Activated T-cell treated with anti-CD3 and anti-CD28 coated beads for 48 hours (primary cell): ENCODE measurements around the gene ATP2B2.

ENCODE experiments used
- DNase-seq: peaks from one replicate; pipeline ENCODE4 v3.0.0-alpha.2; 2020; ENCODE audit warnings: low read depth

Gene ATP2B2

GRCh38 chr3:10294030-10294586 is 211.3 kb downstream of the ATP2B2 start:
- no peak for DNase-seq

- no peak for DNase-seq
Measured at GRCh38 chr3:10292505-10293419, 212.6 kb downstream of the ATP2B2 start, which contains the start of gene GHRL. TSS of gene GHRL (minus strand) at chr3:10292947. CDS start at chr3:10290180, 2,767 bp downstream.

DNA sequence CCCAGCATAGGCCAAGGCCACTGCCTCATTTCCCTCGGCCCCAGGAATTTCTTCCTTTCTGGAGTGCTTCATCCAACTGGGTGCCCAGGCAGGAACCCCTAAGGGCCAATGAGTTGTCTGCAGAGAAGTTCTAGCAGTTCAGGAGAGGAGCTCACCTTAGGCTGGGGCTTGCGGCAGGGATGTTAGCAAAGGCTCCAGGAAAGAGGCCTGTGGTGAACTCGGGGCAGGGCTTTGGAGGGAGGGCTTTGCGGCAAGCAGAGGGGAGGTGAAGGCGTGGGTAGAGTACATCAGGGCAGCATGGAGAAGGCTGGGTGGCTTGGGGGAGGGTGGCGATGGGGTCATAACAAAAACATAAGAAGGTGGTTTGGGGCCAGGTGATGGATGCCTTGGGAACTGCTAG is 213.7 kb downstream of the ATP2B2 start:
- no peak for DNase-seq

DNA sequence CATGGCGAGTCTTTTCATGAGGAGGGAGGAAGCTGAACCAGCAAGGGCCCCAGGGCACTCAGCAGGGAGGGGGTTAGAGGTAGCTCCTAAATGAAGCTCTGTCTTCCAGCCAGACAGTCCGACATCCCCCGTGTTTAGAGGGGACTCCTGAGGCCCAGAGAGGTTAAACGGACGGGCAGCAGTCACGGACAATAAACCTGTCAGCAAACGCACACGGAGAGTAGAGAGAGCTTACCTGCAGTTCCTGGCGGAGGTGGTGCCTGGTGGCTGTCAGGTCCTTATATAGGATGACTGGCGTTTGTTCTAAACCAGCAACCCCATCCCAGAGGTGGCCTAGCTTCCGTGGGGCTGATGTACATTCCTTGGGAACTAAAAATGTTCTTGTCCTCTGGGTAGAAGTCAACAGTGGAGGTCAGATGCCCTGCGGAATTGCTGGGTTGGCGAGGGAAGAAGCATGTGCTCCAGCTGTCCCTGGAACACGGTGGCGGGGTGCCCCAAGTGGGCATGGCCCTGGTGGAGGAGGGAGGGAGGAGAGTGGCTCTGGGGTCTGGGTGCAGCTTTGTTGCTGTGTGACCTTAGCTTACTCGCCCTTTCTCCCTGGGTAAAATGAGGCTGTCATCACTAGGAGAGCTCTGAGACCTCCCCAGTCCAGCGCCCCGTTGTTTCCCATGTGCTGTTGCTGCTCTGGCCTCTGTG is 214.8 kb downstream of the ATP2B2 start:
- no peak for DNase-seq

- DNase-seq, result no peak
Measured at GRCh38 chr3:10289787-10290355, 215.5 kb downstream of the ATP2B2 start.

DNA sequence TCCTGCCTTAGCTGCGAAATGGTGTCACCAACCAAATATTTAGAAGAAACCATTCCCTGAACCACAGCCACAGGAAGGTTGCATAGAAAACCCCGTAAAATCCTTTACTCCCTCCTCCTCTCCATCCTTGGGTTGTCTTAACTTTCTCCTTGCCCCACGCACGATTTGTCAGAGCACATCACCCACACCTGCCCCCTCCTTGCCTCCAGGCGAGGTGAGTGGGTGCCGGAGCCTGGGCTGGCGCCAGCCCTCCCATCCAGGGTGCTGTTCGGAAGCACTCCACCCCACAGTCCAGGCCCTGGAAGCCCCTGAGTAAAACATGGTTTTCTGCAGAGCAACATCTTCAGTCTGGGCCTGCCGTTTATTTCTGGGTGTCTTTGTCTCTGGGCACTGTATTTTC is 216.3 kb downstream of the ATP2B2 start:
- no peak for DNase-seq

GRCh38 chr3:10288575-10288960 is 216.8 kb downstream of the ATP2B2 start:
- DNase-seq, result no peak

GRCh38 chr3:10287936-10288574 is 217.3 kb downstream of the ATP2B2 start:
- no peak for DNase-seq

GRCh38 chr3:10286596-10287295 is 218.6 kb downstream of the ATP2B2 start:
- no peak for DNase-seq

- DNase-seq, result no peak
Measured at GRCh38 chr3:10286133-10286524, 219.3 kb downstream of the ATP2B2 start.

DNA sequence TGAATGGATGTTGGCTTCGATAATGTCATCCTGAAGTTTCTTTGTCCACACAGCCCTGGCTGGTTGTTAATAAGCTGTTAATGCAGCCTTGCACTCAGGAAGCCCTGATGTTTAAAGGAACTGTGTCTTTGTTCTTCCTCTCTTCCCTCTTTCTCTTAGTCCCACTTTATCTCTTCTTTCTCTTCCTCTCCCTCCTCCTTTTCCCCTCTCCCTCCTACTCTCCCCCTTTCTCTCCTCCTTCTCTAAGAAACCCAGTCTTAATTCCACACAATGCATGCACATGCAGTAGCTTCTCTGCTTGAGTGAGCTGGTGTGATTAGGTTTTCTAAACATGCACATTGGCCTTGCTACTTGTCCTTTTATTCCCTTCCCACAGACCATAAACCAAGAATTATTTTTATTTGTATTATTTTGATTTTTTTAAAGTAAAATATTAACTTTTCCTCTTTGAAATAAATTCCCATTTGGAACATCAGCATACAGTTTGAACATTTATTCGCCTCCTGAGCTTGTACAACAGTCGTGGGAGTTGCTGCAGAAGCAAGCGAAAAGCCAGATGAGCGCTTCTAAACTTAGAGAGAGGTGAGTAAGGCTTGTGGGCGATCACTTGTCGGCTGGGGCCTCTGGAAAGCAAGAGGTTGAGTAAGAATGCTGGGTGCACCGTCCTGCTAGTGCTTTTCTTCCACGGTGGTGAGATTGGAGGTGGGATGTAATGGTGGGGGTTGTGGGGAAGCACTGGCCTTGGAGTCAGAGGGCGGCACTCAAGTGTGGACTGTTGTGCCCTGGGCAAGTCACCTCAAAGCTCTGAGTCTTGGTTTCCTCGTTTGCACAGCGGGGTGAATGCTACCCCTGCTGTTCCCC is 219.9 kb downstream of the ATP2B2 start:
- DNase-seq, result no peak

GRCh38 chr3:10284496-10284895 is 220.9 kb downstream of the ATP2B2 start:
- DNase-seq, result no peak

DNA sequence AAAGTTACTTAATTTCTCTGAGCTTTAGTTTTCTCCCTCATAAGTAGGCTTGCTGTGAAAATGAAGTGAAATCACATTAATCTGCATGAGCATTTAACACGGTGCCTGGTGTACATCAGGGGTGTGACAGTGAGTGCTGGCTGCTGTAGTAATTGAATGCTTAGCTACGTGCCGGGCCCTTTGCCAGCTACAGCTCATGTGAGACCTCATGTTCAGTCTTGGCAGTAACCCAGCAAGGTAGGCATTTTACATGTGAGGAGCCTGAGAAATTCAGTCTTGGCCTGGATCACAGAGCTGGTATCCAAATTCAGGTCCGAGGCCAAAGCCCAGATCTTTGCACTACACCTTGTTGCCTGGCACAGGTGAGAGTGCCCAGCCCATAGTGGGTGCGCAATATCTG is 221.7 kb downstream of the ATP2B2 start:
- no peak for DNase-seq

GRCh38 chr3:10281951-10282350 is 223.4 kb downstream of the ATP2B2 start:
- DNase-seq, result no peak

DNA sequence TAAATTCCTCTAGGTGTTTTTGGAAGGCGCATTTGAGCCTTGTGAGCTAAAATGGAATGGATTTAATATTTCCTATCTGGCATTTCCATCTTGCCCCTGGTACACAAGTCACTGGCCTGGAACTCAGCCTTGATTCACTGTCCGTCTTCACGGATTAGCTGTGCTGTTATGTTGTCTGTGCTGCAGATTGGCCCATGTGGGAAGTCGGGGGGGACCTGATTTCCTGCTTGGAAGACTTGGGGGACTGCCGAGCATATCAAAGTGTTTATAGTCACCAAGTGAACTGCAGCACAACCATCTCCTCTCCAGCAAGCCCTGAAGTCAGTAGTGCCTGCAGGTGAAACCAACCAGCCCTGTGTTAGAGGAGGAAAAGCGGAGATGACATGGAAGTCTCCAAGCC is 224.8 kb downstream of the ATP2B2 start:
- DNase-seq, result no peak

GRCh38 chr3:10280177-10280529 is 225.2 kb downstream of the ATP2B2 start:
- no peak for DNase-seq

GRCh38 chr3:10279384-10280176 is 225.8 kb downstream of the ATP2B2 start:
- DNase-seq, result no peak

DNA sequence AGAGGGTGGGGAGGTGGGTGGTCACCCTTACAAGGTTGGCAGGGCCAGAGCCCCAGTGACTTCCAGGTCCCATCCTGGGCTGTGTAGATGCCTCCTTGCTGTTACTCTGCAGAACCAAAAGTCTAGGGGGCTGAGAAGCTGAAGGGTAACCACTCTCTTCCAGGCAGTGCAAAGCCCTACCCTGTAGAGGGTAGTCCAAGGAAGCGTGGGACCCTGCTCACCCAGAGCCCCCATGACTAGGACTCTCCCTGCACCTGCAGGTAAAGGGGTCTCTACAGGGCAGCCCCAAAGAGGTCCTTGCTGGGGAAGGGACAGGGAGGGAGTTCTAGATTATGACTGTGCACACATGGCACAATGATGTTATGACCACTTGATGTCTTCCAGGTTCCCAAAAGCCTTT is 226.9 kb downstream of the ATP2B2 start:
- no peak for DNase-seq

- DNase-seq, result no peak
Measured at GRCh38 chr3:10277115-10277625, 228.2 kb downstream of the ATP2B2 start.

GRCh38 chr3:10274601-10275000 is 230.8 kb downstream of the ATP2B2 start:
- DNase-seq, result no peak
